ENCODE results near the gene TNP1. TPM values are rescaled to one million over a fixed set of nuclear protein-coding genes. Genes with fewer than 3 reads are reported as not detected.

Gene TNP1
- total and polyA plus RNA-seq, 7 experiments from 2014 or later = not detected

GRCh38 chr2:216879727-216880508 is 20.1 kb upstream of the TNP1 start:
- Mint-ChIP-seq H3K36me3 (peaks cover 0 to 17% (median 0%) of the 10 kb centered on the region in 5 donors), H3K27me3 (peaks cover 0 to 4% (median 0%) of the 10 kb centered on the region in 5 donors), H3K9me3 (peaks cover 0 to 4% (median 0%) of the 10 kb centered on the region in 11 donors), H3K27ac (peak overlapping the region in 3 of 9 donors; percentile 13 to 85 (median 24)), H3K4me1 (peaks cover 6 to 47% (median 14%) of the 10 kb centered on the region in 7 donors), H3K4me3 (peak overlapping the region in 7 of 10 donors; percentile 14 to 77 (median 43))
- H3K27me3 ChIP-seq (ENCODE audit: control insufficient read depth in 2 of 2, insufficient read depth in 2 of 2, low read length in 2 of 2) = no peaks in the 10 kb centered on the region
- H3K36me3 ChIP-seq (ENCODE audit: control insufficient read depth in 2 of 3, insufficient read depth in 3 of 3, low read length in 3 of 3) = no peaks in the 10 kb centered on the region
- intact Hi-C loops (cut with micrococcal nuclease) = no loop called here
- H3K4me3 ChIP-seq (ENCODE audit: low read length) = no peak overlapping the region
- H3K9me3 ChIP-seq (ENCODE audit: control insufficient read depth in 2 of 3, low read length in 3 of 3) = no peaks in the 10 kb centered on the region
- no peak for DNase-seq
- POLR2A ChIA-PET = no interaction called here
- H3K4me1 ChIP-seq (ENCODE audit: control insufficient read depth in 2 of 2, insufficient read depth in 2 of 2, low read length in 2 of 2) = peaks cover 0 to 10% of the 10 kb centered on the region in 2 donors
- H3K27ac ChIP-seq (ENCODE audit: low read depth, low read length) = no peak overlapping the region
- ATAC-seq = no peak
- CTCF ChIA-PET = no interaction called here

DNA sequence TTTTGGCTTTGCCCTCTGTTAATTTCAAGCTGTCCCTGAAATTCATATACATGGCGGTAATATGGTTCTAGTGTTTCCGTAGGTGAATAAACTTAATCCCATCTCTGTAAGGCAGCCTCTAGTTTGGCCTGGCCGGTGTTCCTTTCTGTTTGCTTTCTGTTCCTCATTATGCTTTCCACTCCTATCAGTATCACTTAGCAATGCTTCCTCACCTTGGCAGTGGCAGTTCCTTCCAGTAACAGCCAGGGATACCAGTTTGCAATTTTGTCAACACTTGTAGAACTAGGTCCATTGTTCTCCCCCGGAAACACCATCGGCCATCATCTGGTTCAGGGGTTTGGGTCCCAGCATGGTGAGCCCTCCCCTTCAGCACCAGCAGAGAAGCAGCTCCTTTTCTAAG is 18.2 kb upstream of the TNP1 start:
- Histone ChIP-seq H3K4me1 (ENCODE audit: control insufficient read depth in 2 of 2, insufficient read depth in 2 of 2, low read length in 2 of 2) (peaks cover 0 to 10% of the 10 kb centered on the region in 2 donors), H3K27me3 (ENCODE audit: control insufficient read depth in 2 of 2, insufficient read depth in 2 of 2, low read length in 2 of 2) (no peaks in the 10 kb centered on the region), H3K27ac (ENCODE audit: low read depth, low read length) (no peak overlapping the region), H3K9me3 (ENCODE audit: control insufficient read depth in 2 of 3, low read length in 3 of 3) (no peaks in the 10 kb centered on the region), H3K4me3 (ENCODE audit: low read length) (no peak overlapping the region), H3K36me3 (ENCODE audit: control insufficient read depth in 2 of 3, insufficient read depth in 3 of 3, low read length in 3 of 3) (no peaks in the 10 kb centered on the region)
- no peak for DNase-seq
- CTCF ChIA-PET = no interaction called here
- no peak for ATAC-seq
- Mint-ChIP-seq H3K4me1 (peaks cover 6 to 42% (median 14%) of the 10 kb centered on the region in 7 donors), H3K36me3 (peaks cover 0 to 17% (median 0%) of the 10 kb centered on the region in 5 donors), H3K27ac (no peak overlapping the region), H3K27me3 (peaks cover 0 to 4% (median 0%) of the 10 kb centered on the region in 5 donors), H3K4me3 (no peak overlapping the region), H3K9me3 (peaks cover 0 to 4% (median 0%) of the 10 kb centered on the region in 11 donors)
- intact Hi-C loops (cut with micrococcal nuclease) = no loop called here
- POLR2A ChIA-PET = no interaction called here

DNA sequence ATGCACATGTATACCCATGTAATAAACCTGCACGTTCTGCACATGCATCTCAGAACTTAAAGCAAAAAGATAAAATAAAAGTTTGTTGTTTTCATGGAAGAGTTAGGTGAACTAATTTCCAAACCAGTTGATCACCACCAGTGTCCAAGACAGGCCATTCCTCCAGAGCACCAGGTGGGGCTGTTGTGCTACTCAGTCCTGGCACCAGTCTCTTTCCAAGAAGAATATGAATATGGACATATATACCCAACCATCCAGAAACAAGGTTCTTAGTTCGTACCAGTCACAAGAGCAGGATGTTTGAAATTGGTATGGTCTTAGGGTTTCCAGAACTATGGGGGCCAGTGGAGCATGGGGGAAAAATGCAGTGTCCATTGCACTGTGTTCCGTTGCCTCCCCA is 17.2 kb upstream of the TNP1 start:
- H3K4me1 Mint-ChIP-seq = peaks cover 6 to 42% (median 14%) of the 10 kb centered on the region in 7 donors
- peaks cover 0 to 4% (median 0%) of the 10 kb centered on the region in 11 donors for H3K9me3 Mint-ChIP-seq
- intact Hi-C loops (cut with micrococcal nuclease) = no loop called here
- Histone ChIP-seq H3K27ac (ENCODE audit: low read depth, low read length) (no peak overlapping the region), H3K9me3 (ENCODE audit: control insufficient read depth in 2 of 3, low read length in 3 of 3) (no peaks in the 10 kb centered on the region), H3K27me3 (ENCODE audit: control insufficient read depth in 2 of 2, insufficient read depth in 2 of 2, low read length in 2 of 2) (no peaks in the 10 kb centered on the region), H3K4me1 (ENCODE audit: control insufficient read depth in 2 of 2, insufficient read depth in 2 of 2, low read length in 2 of 2) (peaks cover 0 to 10% of the 10 kb centered on the region in 2 donors), H3K36me3 (ENCODE audit: control insufficient read depth in 2 of 3, insufficient read depth in 3 of 3, low read length in 3 of 3) (no peaks in the 10 kb centered on the region), H3K4me3 (ENCODE audit: low read length) (no peak overlapping the region)
- H3K27me3 Mint-ChIP-seq = peaks cover 0 to 4% (median 0%) of the 10 kb centered on the region in 5 donors
- CTCF ChIA-PET = no interaction called here
- H3K4me3 Mint-ChIP-seq = no peak overlapping the region
- ATAC-seq = no peak
- POLR2A ChIA-PET = no interaction called here
- H3K36me3 Mint-ChIP-seq = peaks cover 0 to 17% (median 0%) of the 10 kb centered on the region in 5 donors
- H3K27ac Mint-ChIP-seq = peak overlapping the region in 1 of 9 donors; percentile 25
- DNase-seq = no peak

GRCh38 chr2:216875862-216876261 is 16.0 kb upstream of the TNP1 start:
- no peaks in the 10 kb centered on the region for H3K27me3 ChIP-seq (ENCODE audit: control insufficient read depth in 2 of 2, insufficient read depth in 2 of 2, low read length in 2 of 2)
- H3K4me3 ChIP-seq (ENCODE audit: low read length) = no peak overlapping the region
- H3K4me1 ChIP-seq (ENCODE audit: control insufficient read depth in 2 of 2, insufficient read depth in 2 of 2, low read length in 2 of 2) = peaks cover 0 to 10% of the 10 kb centered on the region in 2 donors
- ChIA-PET CTCF (no interaction called here), POLR2A (no interaction called here)
- H3K36me3 Mint-ChIP-seq = peaks cover 0 to 14% (median 0%) of the 10 kb centered on the region in 5 donors
- H3K27me3 Mint-ChIP-seq = no peaks in the 10 kb centered on the region
- ATAC-seq (no peak), DNase-seq (no peak)
- H3K36me3 ChIP-seq (ENCODE audit: control insufficient read depth in 2 of 3, insufficient read depth in 3 of 3, low read length in 3 of 3) = no peaks in the 10 kb centered on the region
- H3K27ac ChIP-seq (ENCODE audit: low read depth, low read length) = no peak overlapping the region
- intact Hi-C loops (cut with micrococcal nuclease) = no loop called here
- H3K4me1 Mint-ChIP-seq = peaks cover 6 to 33% (median 14%) of the 10 kb centered on the region in 7 donors
- no peak overlapping the region for H3K27ac Mint-ChIP-seq
- peaks cover 0 to 4% (median 0%) of the 10 kb centered on the region in 11 donors for H3K9me3 Mint-ChIP-seq
- no peak overlapping the region for H3K4me3 Mint-ChIP-seq
- H3K9me3 ChIP-seq (ENCODE audit: control insufficient read depth in 2 of 3, low read length in 3 of 3) = no peaks in the 10 kb centered on the region

DNA sequence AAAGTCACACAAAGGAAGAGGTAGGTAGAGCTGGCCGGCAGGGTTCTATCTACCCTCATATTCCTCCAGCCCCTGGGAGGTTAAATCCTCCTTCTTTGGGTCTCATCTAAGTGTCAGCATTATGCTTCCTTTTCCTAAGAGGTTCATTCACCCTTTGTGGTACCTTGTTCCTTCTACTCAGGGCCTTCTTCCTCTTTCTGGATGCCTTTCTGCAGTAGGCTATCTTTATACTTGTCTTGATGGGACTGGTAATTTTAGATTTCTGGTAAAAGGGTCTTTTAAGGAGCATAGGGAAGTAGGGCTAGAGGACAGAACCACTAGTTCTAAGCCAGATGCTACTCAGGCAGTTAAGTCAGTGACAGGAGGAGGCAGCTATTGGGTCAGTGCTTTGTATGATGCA is 13.7 kb upstream of the TNP1 start:
- DNase-seq (no peak), ATAC-seq (peak; percentile 37)
- Histone ChIP-seq H3K4me1 (ENCODE audit: control insufficient read depth in 2 of 2, insufficient read depth in 2 of 2, low read length in 2 of 2) (no peaks in the 10 kb centered on the region), H3K36me3 (ENCODE audit: control insufficient read depth in 2 of 3, insufficient read depth in 3 of 3, low read length in 3 of 3) (no peaks in the 10 kb centered on the region), H3K9me3 (ENCODE audit: control insufficient read depth in 2 of 3, low read length in 3 of 3) (no peaks in the 10 kb centered on the region), H3K27me3 (ENCODE audit: control insufficient read depth in 2 of 2, insufficient read depth in 2 of 2, low read length in 2 of 2) (no peaks in the 10 kb centered on the region), H3K4me3 (ENCODE audit: low read length) (no peak overlapping the region), H3K27ac (ENCODE audit: low read depth, low read length) (no peak overlapping the region)
- intact Hi-C loops (cut with micrococcal nuclease) = no loop called here
- Mint-ChIP-seq H3K27ac (no peak overlapping the region), H3K9me3 (peaks cover 0 to 4% (median 0%) of the 10 kb centered on the region in 11 donors), H3K4me3 (no peak overlapping the region), H3K36me3 (peaks cover 0 to 10% (median 0%) of the 10 kb centered on the region in 5 donors), H3K4me1 (peaks cover 0 to 13% (median 0%) of the 10 kb centered on the region in 7 donors), H3K27me3 (no peaks in the 10 kb centered on the region)
- CTCF ChIA-PET = no interaction called here
- POLR2A ChIA-PET = no interaction called here

DNA sequence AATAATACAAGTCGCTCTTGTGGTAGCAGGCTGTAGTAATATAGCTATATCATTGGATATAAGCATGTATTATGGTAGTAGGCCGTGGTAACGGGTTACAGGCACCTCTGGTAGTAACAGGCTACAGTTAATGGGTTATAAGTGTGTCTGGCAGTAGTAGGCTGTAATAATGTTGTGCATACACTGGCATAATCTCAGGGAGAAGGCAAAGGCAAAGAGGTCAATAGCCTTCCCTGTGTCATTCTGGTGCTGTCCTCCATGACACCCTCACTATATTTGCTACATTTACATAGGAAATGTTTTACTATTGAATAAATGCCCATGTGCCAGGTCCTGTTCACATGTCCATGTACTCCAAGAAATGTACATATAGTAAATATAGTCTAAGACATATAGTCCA is 12.8 kb upstream of the TNP1 start:
- no peak overlapping the region for H3K4me3 Mint-ChIP-seq
- Histone ChIP-seq H3K27me3 (ENCODE audit: control insufficient read depth in 2 of 2, insufficient read depth in 2 of 2, low read length in 2 of 2) (no peaks in the 10 kb centered on the region), H3K4me3 (ENCODE audit: low read length) (no peak overlapping the region), H3K4me1 (ENCODE audit: control insufficient read depth in 2 of 2, insufficient read depth in 2 of 2, low read length in 2 of 2) (no peaks in the 10 kb centered on the region), H3K27ac (ENCODE audit: low read depth, low read length) (no peak overlapping the region), H3K9me3 (ENCODE audit: control insufficient read depth in 2 of 3, low read length in 3 of 3) (no peaks in the 10 kb centered on the region), H3K36me3 (ENCODE audit: control insufficient read depth in 2 of 3, insufficient read depth in 3 of 3, low read length in 3 of 3) (no peaks in the 10 kb centered on the region)
- peaks cover 0 to 6% (median 0%) of the 10 kb centered on the region in 5 donors for H3K36me3 Mint-ChIP-seq
- DNase-seq = no peak
- intact Hi-C loops (cut with micrococcal nuclease) = no loop called here
- no peaks in the 10 kb centered on the region for H3K27me3 Mint-ChIP-seq
- ATAC-seq = no peak
- CTCF ChIA-PET = no interaction called here
- H3K27ac Mint-ChIP-seq = no peak overlapping the region
- peaks cover 0 to 4% (median 0%) of the 10 kb centered on the region in 11 donors for H3K9me3 Mint-ChIP-seq
- peaks cover 0 to 12% (median 0%) of the 10 kb centered on the region in 7 donors for H3K4me1 Mint-ChIP-seq
- POLR2A ChIA-PET = no interaction called here

DNA sequence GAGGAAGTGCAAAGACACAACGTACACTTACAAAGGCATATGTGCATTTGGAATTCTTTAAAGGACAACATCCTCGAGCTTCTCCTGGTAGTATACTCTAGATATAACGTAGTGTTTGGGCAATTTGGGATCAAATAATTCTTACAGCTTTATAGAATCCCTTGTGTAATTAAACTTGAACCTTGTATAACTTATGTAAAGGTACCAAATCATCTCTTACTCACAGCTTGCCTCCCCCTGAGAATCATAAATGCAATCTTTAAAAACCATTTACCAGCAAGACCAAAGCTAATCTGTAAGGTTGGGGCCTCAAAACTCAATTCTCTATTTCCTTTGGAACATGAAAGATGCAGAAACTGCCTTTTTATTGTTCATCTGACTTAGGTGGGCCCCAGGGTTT is 12.2 kb upstream of the TNP1 start:
- no peak overlapping the region for H3K4me3 ChIP-seq (ENCODE audit: low read length)
- no peaks in the 10 kb centered on the region for H3K4me1 ChIP-seq (ENCODE audit: control insufficient read depth in 2 of 2, insufficient read depth in 2 of 2, low read length in 2 of 2)
- CTCF ChIA-PET = no interaction called here
- POLR2A ChIA-PET = no interaction called here
- no peaks in the 10 kb centered on the region for H3K9me3 ChIP-seq (ENCODE audit: control insufficient read depth in 2 of 3, low read length in 3 of 3)
- Mint-ChIP-seq H3K4me3 (no peak overlapping the region), H3K4me1 (peaks cover 0 to 14% (median 0%) of the 10 kb centered on the region in 7 donors), H3K9me3 (peaks cover 0 to 7% (median 0%) of the 10 kb centered on the region in 11 donors), H3K27ac (no peak overlapping the region), H3K27me3 (no peaks in the 10 kb centered on the region), H3K36me3 (peaks cover 0 to 8% (median 0%) of the 10 kb centered on the region in 5 donors)
- ATAC-seq (no peak), DNase-seq (no peak)
- no peaks in the 10 kb centered on the region for H3K36me3 ChIP-seq (ENCODE audit: control insufficient read depth in 2 of 3, insufficient read depth in 3 of 3, low read length in 3 of 3)
- no peak overlapping the region for H3K27ac ChIP-seq (ENCODE audit: low read depth, low read length)
- no peaks in the 10 kb centered on the region for H3K27me3 ChIP-seq (ENCODE audit: control insufficient read depth in 2 of 2, insufficient read depth in 2 of 2, low read length in 2 of 2)
- intact Hi-C loops (cut with micrococcal nuclease) = no loop called here

Measured in naive thymus-derived CD4-positive, alpha-beta T cell (primary cell).